SK-N-SH (cell line): ENCODE measurements around the gene DTNA. TPM values are rescaled to one million over a fixed set of nuclear protein-coding genes. Genes with fewer than 3 reads are reported as not detected.
"Not testable (repeated sequence)": the region's sequence is repeated elsewhere in the genome, so short reads cannot be mapped to it uniquely, and the experiment has no call there.

ENCODE experiments used
- CTCF ChIA-PET: fragments of 300-600, 350-600 bp; formaldehyde crosslinking; extraction: SDS; loops from one replicate; lab custom pipeline; 2021; lab: Yijun Ruan, JAX
- POLR2A ChIA-PET: fragments of 350-600 bp; sonication (Branson Sonifier 250); formaldehyde crosslinking; extraction: SDS; loops from one replicate; lab custom pipeline; 2020; ENCODE audit warnings: antibody characterized with exemption, inconsistent platforms; lab: Yijun Ruan, JAX
- DNase-seq: peaks from one replicate; pipeline ENCODE4 v3.0.0; 2012
- H2AFZ ChIP-seq: fragments of 200-600 bp; sonication (generic); 2 replicates; pipeline ENCODE4 v1.8.1; 2016; ENCODE audit warnings: antibody characterized with exemption, mild to moderate bottlenecking, low read depth
- H3F3A ChIP-seq: fragments of 200-600 bp; sonication (generic); replicated peaks from 2 replicates; pipeline ENCODE3; 2016; ENCODE audit warnings: antibody characterized with exemption, mild to moderate bottlenecking; ENCODE audit not compliant: insufficient read depth
- H3K27ac ChIP-seq, 2 experiments: fragments of 200-500 bp in 1 of 2; fragments of 200-600 bp in 1 of 2; sonication (Bioruptor generic) in 1 of 2; sonication (generic), shearing (Covaris generic) in 1 of 2; 2 replicates each; pipeline versions ENCODE4 v1.5.1 to v1.6.1; 2014 to 2016; ENCODE audit warnings: low read depth in 2 of 2, inconsistent platforms in 1 of 2, low read length in 1 of 2, mild to moderate bottlenecking in 1 of 2, mixed read lengths in 1 of 2
- H3K27me3 ChIP-seq: fragments of 200-600 bp; sonication (generic), shearing (Covaris generic); 2 replicates; pipeline ENCODE4 v1.6.1; 2016; ENCODE audit warnings: mixed run types; ENCODE audit not compliant: insufficient read depth
- H3K36me3 ChIP-seq, 2 experiments: fragments of 200-500 bp in 1 of 2; fragments of 200-600 bp in 1 of 2; sonication (Bioruptor generic) in 1 of 2; sonication (generic) in 1 of 2; replicated peaks in 1 of 2; 2 replicates each; pipeline versions ENCODE3 to v1.5.1; 2014 to 2016; ENCODE audit warnings: low read length in 1 of 2, mild to moderate bottlenecking in 1 of 2; ENCODE audit not compliant: insufficient read depth in 2 of 2, control insufficient read depth in 1 of 2
- H3K4me1 ChIP-seq, 2 experiments: fragments of 200-500 bp in 1 of 2; fragments of 200-600 bp in 1 of 2; sonication (Bioruptor generic) in 1 of 2; sonication (generic), shearing (Covaris generic) in 1 of 2; 2 replicates each; pipeline versions ENCODE4 v1.5.1 to v1.6.1; 2014 to 2016; ENCODE audit warnings: low read depth in 1 of 2, low read length in 1 of 2, mixed run types in 1 of 2; ENCODE audit not compliant: insufficient read depth in 2 of 2, control insufficient read depth in 1 of 2
- H3K4me2 ChIP-seq: fragments of 200-600 bp; sonication (generic), shearing (Covaris generic); 2 replicates; pipeline ENCODE4 v1.6.1; 2017; ENCODE audit warnings: mixed run types
- H3K4me3 ChIP-seq, 2 experiments: fragments of 200-500 bp in 1 of 2; fragments of 200-600 bp in 1 of 2; sonication (Bioruptor generic) in 1 of 2; sonication (generic), shearing (Covaris generic) in 1 of 2; 2 replicates each; pipeline versions ENCODE4 v1.5.1 to v1.8.1; 2014 to 2016; ENCODE audit warnings: low read depth in 2 of 2, inconsistent platforms in 1 of 2, low read length in 1 of 2, mild to moderate bottlenecking in 1 of 2, mixed read lengths in 1 of 2, moderate library complexity in 1 of 2
- H3K79me2 ChIP-seq: fragments of 200-600 bp; sonication (generic); 2 replicates; pipeline ENCODE4 v1.8.1; 2017; ENCODE audit warnings: mild to moderate bottlenecking; ENCODE audit not compliant: insufficient read depth
- H3K9ac ChIP-seq: fragments of 200-600 bp; sonication (generic); 2 replicates; pipeline ENCODE4 v1.6.1; 2017; ENCODE audit warnings: mixed run types
- H3K9me2 ChIP-seq: fragments of 200-600 bp; sonication (generic); 2 replicates; pipeline ENCODE4 v1.6.1; 2017; ENCODE audit warnings: mixed run types
- H3K9me3 ChIP-seq: fragments of 200-600 bp; sonication (generic); 2 replicates; pipeline ENCODE4 v1.6.1; 2017; ENCODE audit warnings: mixed run types, mild to moderate bottlenecking, moderate library complexity
- H4K20me1 ChIP-seq: fragments of 200-600 bp; sonication (generic); 2 replicates; pipeline ENCODE4 v1.6.1; 2017; ENCODE audit warnings: mild to moderate bottlenecking, mixed run types; ENCODE audit not compliant: insufficient read depth
- ELF1 ChIP-seq: IDR thresholded peaks from 2 replicates; pipeline ENCODE4 v1.4.0; 2012
- EP300 ChIP-seq, 2 experiments: IDR thresholded peaks; 2 replicates each; pipeline versions ENCODE4 v1.4.0 to v1.6.1; 2012; ENCODE audit warnings: borderline replicate concordance in 1 of 2, low read depth in 1 of 2, low read length in 1 of 2
- FOXJ3 ChIP-seq: sonication (generic); formaldehyde crosslinking; IDR thresholded peaks from 2 replicates; pipeline ENCODE4 v1.5.1; 2020; ENCODE audit warnings: mild to moderate bottlenecking, missing genetic modification reagents
- FOXM1 ChIP-seq: IDR thresholded peaks from 2 replicates; pipeline ENCODE4 v1.4.0; 2012; ENCODE audit warnings: low read depth, mild to moderate bottlenecking
- GABPA ChIP-seq: IDR thresholded peaks from 2 replicates; pipeline ENCODE4 v1.4.0; 2012; ENCODE audit warnings: low read depth, mild to moderate bottlenecking
- GATA2 ChIP-seq: sonication (generic); formaldehyde crosslinking; IDR thresholded peaks from 2 replicates; pipeline ENCODE4 v1.5.0; 2020; ENCODE audit warnings: mild to moderate bottlenecking, missing genetic modification reagents
- JUND ChIP-seq: IDR thresholded peaks from 2 replicates; pipeline ENCODE4 v1.4.0; 2012
- MEF2A ChIP-seq: IDR thresholded peaks from 2 replicates; pipeline ENCODE4 v1.4.0; 2012; ENCODE audit warnings: low read depth, borderline replicate concordance
- MXI1 ChIP-seq: IDR thresholded peaks from 2 replicates; pipeline ENCODE4 v1.6.1; 2012; ENCODE audit warnings: mild to moderate bottlenecking, low read depth, low read length, improper control_type of control experiment
- RAD21 ChIP-seq: IDR thresholded peaks from 2 replicates; pipeline ENCODE4 v1.6.1; 2012; ENCODE audit warnings: mild to moderate bottlenecking, low read length
- RXRA ChIP-seq: IDR thresholded peaks from 2 replicates; pipeline ENCODE4 v1.4.0; 2012; ENCODE audit warnings: low read depth, mild to moderate bottlenecking, borderline replicate concordance
- SIN3A ChIP-seq: IDR thresholded peaks from 2 replicates; pipeline ENCODE4 v1.6.1; 2012; ENCODE audit warnings: low read depth, mild to moderate bottlenecking, low read length, moderate library complexity, borderline replicate concordance
- TAF1 ChIP-seq: IDR thresholded peaks from 2 replicates; pipeline ENCODE4 v1.6.1; 2012; ENCODE audit warnings: low read depth, mild to moderate bottlenecking, low read length, moderate library complexity, borderline replicate concordance
- TCF12 ChIP-seq: IDR thresholded peaks from 2 replicates; pipeline ENCODE4 v1.4.0; 2012
- YY1 ChIP-seq: IDR thresholded peaks from 2 replicates; pipeline ENCODE4 v1.4.0; 2012; ENCODE audit warnings: low read depth, mild to moderate bottlenecking
- WGBS: methylation state at CpG from one replicate; pipeline ENCODE4 v1.1.6; 2017; ENCODE audit warnings: low lambda C conversion rate; 5-methylcytosine and 5-hydroxymethylcytosine counted together
- polyA plus RNA-seq, 3 experiments: library from polyadenylated mRNA; depleted of rRNA; stranded (reverse); fragments of >200 nt; gene quantifications; 2 replicates each; pipeline ENCODE4 v1.2.3, GENCODE V29; 2012
- TF ChIP-seq, protein P1 (sequence below): IDR thresholded peaks from 2 replicates; pipeline ENCODE4 v1.4.0; 2012; ENCODE audit warnings: low read depth
- TF ChIP-seq, protein P2 (sequence below): IDR thresholded peaks from 2 replicates; pipeline ENCODE4 v1.4.0; 2012; ENCODE audit warnings: low read depth, borderline replicate concordance

Gene DTNA
- polyA plus RNA-seq, 1 of the 3 experiments (the other 2 are of a cell fraction) = 7.9 TPM

DNA sequence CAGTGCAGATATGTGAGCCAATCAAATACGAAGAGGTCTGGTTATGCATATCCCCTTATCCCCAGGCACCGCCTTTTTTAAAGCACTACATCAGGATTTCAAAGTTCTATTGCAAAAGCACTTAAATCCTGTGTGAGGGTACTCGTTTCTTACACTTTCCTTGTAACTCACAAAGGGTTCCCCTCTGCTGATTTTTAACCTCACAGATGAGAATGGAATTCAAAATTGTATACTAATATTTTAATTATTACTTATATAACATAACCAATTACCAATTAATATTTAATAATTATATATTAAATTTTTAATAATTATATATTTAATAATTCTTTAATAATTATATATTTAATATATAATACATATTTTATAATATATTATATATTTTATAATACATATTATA lies 204.9 kb downstream of the DTNA start:
- peaks cover 5% of the 10 kb centered on the region for H3F3A ChIP-seq
- no peaks in the 10 kb centered on the region for H3K9me3 ChIP-seq
- no peak overlapping the region for H3K27ac ChIP-seq
- no peaks in the 10 kb centered on the region for H3K27me3 ChIP-seq
- ChIA-PET POLR2A (no interaction called here), CTCF (no interaction called here)
- H3K79me2 ChIP-seq = no peaks in the 10 kb centered on the region
- H3K9ac ChIP-seq = no peak overlapping the region
- WGBS = 85% methylated on average over 3 of the region's 3 CpGs
- no peak for DNase-seq
- no peak overlapping the region for H2AFZ ChIP-seq
- no peak overlapping the region for H3K4me3 ChIP-seq
- TF ChIP-seq MEF2A (no peak), RXRA (no peak), TCF12 (no peak), GABPA (no peak), JUND (no peak), EP300 (IDR thresholded peaks at IDR 0.05; ENCODE audit: borderline replicate concordance in 1 of 2, low read depth in 1 of 2, low read length in 1 of 2) (no peak), FOXJ3 (no peak), FOXM1 (no peak), RAD21 (no peak), YY1 (no peak)
- TF ChIP-seq, protein P1, sequence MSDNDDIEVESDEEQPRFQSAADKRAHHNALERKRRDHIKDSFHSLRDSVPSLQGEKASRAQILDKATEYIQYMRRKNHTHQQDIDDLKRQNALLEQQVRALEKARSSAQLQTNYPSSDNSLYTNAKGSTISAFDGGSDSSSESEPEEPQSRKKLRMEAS = no peak
- no peaks in the 10 kb centered on the region for H3K36me3 ChIP-seq
- H3K4me1 ChIP-seq = no peaks in the 10 kb centered on the region; a peak in 3 of 4 replicates
- no peaks in the 10 kb centered on the region for H3K9me2 ChIP-seq
- H4K20me1 ChIP-seq = no peaks in the 10 kb centered on the region
- H3K4me2 ChIP-seq = no peak overlapping the region

DNA sequence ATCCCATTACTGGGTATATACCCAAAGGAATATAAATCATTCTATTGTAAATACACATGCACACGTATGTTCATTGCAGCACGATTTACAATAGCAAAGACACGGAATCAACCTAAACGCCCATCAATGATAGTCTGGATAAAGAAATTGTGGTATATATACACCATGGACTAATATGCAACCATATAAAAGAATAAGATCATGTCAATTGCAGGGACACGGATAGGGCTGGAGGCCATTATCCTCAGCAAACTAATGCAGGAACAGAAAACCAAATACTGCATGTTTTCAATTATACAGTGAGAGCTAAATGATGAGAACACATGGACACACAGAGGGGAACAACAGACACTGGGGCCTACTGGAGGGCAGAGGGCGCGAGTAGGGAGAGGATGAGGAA lies 206.4 kb downstream of the DTNA start:
- H4K20me1 ChIP-seq, H3K4me2 ChIP-seq, H3F3A ChIP-seq, H3K79me2 ChIP-seq, H3K4me1 ChIP-seq, H3K9me3 ChIP-seq, H3K27me3 ChIP-seq, POLR2A ChIA-PET, H3K9me2 ChIP-seq, H2AFZ ChIP-seq, H3K27ac ChIP-seq, H3K9ac ChIP-seq, H3K36me3 ChIP-seq, CTCF ChIA-PET, H3K4me3 ChIP-seq, DNase-seq: not testable (repeated sequence)
- 91% methylated on average over 7 of the region's 7 CpGs for WGBS

DNA sequence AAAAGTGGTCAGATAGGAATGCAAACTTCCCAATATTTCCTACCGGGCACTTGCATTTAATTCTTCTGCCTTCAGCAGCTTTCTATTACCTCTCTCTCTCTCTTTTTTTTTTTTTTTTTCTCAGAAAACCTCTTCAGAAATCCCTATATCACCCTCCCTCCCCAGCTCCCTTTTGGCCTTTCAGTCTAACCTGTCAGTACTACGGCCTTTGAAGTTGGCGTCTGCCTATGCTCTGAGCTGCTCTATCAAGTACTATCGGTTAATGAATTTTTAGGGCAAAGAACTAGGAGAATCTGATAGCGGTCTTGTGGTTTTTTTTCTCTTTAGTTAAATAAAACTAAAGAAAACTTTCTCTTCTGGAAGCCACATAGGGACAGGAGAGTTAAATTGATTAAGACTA lies 208.8 kb downstream of the DTNA start:
- CTCF ChIA-PET = no interaction called here

More for the DNA sequence above, 208.8 kb downstream of the DTNA start:
- no peaks in the 10 kb centered on the region for H3K27me3 ChIP-seq
- H3K9me3 ChIP-seq = no peaks in the 10 kb centered on the region
- no peaks in the 10 kb centered on the region; a peak in 1 of 4 replicates for H3K4me1 ChIP-seq
- 85% methylated on average over 5 of the region's 5 CpGs for WGBS
- TF ChIP-seq GATA2 (CRISPR knock-in tag) (no peak), TCF12 (no peak), TAF1 (no peak), SIN3A (no peak), ELF1 (no peak), RXRA (no peak), MXI1 (no peak)
- TF ChIP-seq, protein P1 = no peak
- TF ChIP-seq, protein P2, sequence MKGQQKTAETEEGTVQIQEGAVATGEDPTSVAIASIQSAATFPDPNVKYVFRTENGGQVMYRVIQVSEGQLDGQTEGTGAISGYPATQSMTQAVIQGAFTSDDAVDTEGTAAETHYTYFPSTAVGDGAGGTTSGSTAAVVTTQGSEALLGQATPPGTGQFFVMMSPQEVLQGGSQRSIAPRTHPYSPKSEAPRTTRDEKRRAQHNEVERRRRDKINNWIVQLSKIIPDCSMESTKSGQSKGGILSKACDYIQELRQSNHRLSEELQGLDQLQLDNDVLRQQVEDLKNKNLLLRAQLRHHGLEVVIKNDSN = no peak
- TF ChIP-seq, all 33 proteins: peak for 0
- Histone ChIP-seq H3F3A (no peaks in the 10 kb centered on the region), H2AFZ (no peak overlapping the region), H3K79me2 (no peaks in the 10 kb centered on the region), H3K9ac (no peak overlapping the region), H3K27ac (no peak overlapping the region), H3K36me3 (no peaks in the 10 kb centered on the region), H3K9me2 (no peaks in the 10 kb centered on the region), H3K4me3 (no peak overlapping the region), H3K4me2 (no peak overlapping the region), H4K20me1 (no peaks in the 10 kb centered on the region)
- POLR2A ChIA-PET = no interaction called here
- DNase-seq = no peak
